DND-41 (cell line): ENCODE measurements around the gene IRF5.

Source experiments
- ATAC-seq: fragments of 200-7000 bp; cut with Tn5 transposase; 3 replicates; pipeline ENCODE4 v1.9.1; 2021; ENCODE audit warnings: low read depth; ENCODE audit not compliant: insufficient read depth
- DNase-seq: peaks from one replicate; pipeline ENCODE4 v3.0.0-alpha.2; 2020
- H2AFZ ChIP-seq: 2 replicates; pipeline ENCODE4 v1.6.0; 2012; ENCODE audit warnings: low read depth, low read length
- H3K27ac ChIP-seq: 2 replicates; pipeline ENCODE4 v1.5.1; 2012; ENCODE audit warnings: low read length, inconsistent platforms
- H3K27me3 ChIP-seq: fragments of 200-600 bp; sonication (generic); 2 replicates; pipeline ENCODE4 v1.6.0; 2012; ENCODE audit warnings: low read length, mild to moderate bottlenecking, inconsistent platforms; ENCODE audit not compliant: insufficient read depth, poor library complexity
- H3K36me3 ChIP-seq: 2 replicates; pipeline ENCODE4 v1.5.1; 2012; ENCODE audit warnings: low read length, inconsistent platforms; ENCODE audit not compliant: insufficient read depth
- H3K4me1 ChIP-seq: 2 replicates; pipeline ENCODE4 v1.5.1; 2012; ENCODE audit warnings: mild to moderate bottlenecking, low read length; ENCODE audit not compliant: insufficient read depth
- H3K4me2 ChIP-seq: 2 replicates; pipeline ENCODE4 v1.6.0; 2012; ENCODE audit warnings: mild to moderate bottlenecking, moderate library complexity, low read length, inconsistent platforms; ENCODE audit not compliant: insufficient read depth
- H3K4me3 ChIP-seq, 2 experiments: fragments of 200-600 bp in 1 of 2; shearing (Covaris generic) in 1 of 2; 2 replicates each; pipeline ENCODE4 v1.5.1; 2012 to 2016; ENCODE audit warnings: inconsistent platforms in 2 of 2, low read length in 2 of 2, mild to moderate bottlenecking in 2 of 2, low read depth in 1 of 2, moderate library complexity in 1 of 2
- H3K79me2 ChIP-seq: 2 replicates; pipeline ENCODE4 v1.6.0; 2012; ENCODE audit warnings: low read length, inconsistent platforms; ENCODE audit not compliant: insufficient read depth
- H3K9ac ChIP-seq: 2 replicates; pipeline ENCODE4 v1.6.0; 2012; ENCODE audit warnings: low read depth, mild to moderate bottlenecking, inconsistent platforms, low read length, moderate library complexity
- H3K9me3 ChIP-seq: 2 replicates; pipeline ENCODE4 v1.5.1; 2012; ENCODE audit warnings: low read length, moderate library complexity, mild to moderate bottlenecking, inconsistent platforms; ENCODE audit not compliant: insufficient read depth, severe bottlenecking
- H4K20me1 ChIP-seq: 2 replicates; pipeline ENCODE4 v1.6.0; 2012; ENCODE audit warnings: low read length; ENCODE audit not compliant: insufficient read depth
- EZH2 ChIP-seq: IDR thresholded peaks from 3 replicates; pipeline ENCODE4 v1.6.1; 2012; ENCODE audit warnings: borderline replicate concordance, low read depth, mild to moderate bottlenecking, moderate library complexity, low read length, inconsistent platforms; ENCODE audit not compliant: severe bottlenecking
- TF ChIP-seq, protein P1 (sequence below): IDR thresholded peaks from 2 replicates; pipeline ENCODE4 v1.5.1; 2012; ENCODE audit warnings: borderline replicate concordance, low read length, moderate library complexity, mild to moderate bottlenecking; ENCODE audit not compliant: poor library complexity, severe bottlenecking; ENCODE audit errors: extremely low read depth

The IRF5 gene

DNA sequence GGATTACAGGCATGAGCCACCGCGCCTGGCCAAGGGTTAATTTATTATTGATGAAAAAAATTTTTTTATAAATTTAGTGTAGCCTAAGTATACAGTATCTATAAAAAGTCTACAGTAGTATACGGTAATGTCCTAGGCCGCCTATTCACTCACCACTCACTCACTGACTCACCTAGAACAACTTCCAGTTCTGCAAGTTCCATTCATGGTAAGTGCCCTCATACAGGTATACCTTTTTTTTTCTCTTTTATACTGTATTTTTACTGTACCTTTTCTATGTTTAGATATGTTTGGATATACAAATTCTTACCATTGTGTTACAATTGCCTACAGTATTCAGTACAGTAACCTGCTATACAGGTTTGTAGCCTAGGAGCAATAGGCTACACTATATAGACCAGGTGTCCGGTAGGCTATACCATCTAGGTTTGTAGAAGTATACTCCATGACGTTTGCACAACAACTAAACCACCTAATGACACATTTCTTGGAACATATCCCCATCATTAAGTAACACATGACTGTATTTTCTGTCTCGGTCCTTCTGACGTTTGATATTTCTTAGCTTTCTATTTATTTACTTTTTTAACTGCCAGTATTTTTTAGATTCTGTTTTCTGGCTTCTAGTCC, 23.4 kb downstream of the IRF5 start:
- Histone ChIP-seq H3K27me3 (no peaks in the 10 kb centered on the region), H3K27ac (no peak overlapping the region), H3K79me2 (no peaks in the 10 kb centered on the region), H3K4me2 (no peak overlapping the region), H3K36me3 (peaks cover 86% of the 10 kb centered on the region), H3K9me3 (no peaks in the 10 kb centered on the region), H3K4me1 (no peaks in the 10 kb centered on the region), H2AFZ (no peak overlapping the region), H3K4me3 (no peak overlapping the region), H4K20me1 (no peaks in the 10 kb centered on the region), H3K9ac (no peak overlapping the region)
- TF ChIP-seq, protein P1, sequence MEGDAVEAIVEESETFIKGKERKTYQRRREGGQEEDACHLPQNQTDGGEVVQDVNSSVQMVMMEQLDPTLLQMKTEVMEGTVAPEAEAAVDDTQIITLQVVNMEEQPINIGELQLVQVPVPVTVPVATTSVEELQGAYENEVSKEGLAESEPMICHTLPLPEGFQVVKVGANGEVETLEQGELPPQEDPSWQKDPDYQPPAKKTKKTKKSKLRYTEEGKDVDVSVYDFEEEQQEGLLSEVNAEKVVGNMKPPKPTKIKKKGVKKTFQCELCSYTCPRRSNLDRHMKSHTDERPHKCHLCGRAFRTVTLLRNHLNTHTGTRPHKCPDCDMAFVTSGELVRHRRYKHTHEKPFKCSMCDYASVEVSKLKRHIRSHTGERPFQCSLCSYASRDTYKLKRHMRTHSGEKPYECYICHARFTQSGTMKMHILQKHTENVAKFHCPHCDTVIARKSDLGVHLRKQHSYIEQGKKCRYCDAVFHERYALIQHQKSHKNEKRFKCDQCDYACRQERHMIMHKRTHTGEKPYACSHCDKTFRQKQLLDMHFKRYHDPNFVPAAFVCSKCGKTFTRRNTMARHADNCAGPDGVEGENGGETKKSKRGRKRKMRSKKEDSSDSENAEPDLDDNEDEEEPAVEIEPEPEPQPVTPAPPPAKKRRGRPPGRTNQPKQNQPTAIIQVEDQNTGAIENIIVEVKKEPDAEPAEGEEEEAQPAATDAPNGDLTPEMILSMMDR = no peak
- no peak for TF ChIP-seq EZH2
- DNase-seq (no peak), ATAC-seq (no peak)

- Histone ChIP-seq H3K4me3 (no peak overlapping the region), H3K9me3 (no peaks in the 10 kb centered on the region), H3K79me2 (no peaks in the 10 kb centered on the region), H3K9ac (no peak overlapping the region), H3K36me3 (peaks cover 86% of the 10 kb centered on the region), H3K4me1 (no peaks in the 10 kb centered on the region), H3K4me2 (no peak overlapping the region), H3K27ac (no peak overlapping the region), H4K20me1 (no peaks in the 10 kb centered on the region), H2AFZ (no peak overlapping the region), H3K27me3 (no peaks in the 10 kb centered on the region)
- no peak for TF ChIP-seq EZH2
- TF ChIP-seq, protein P1 = no peak
- DNase-seq (no peak), ATAC-seq (no peak)
Observed at GRCh38 chr7:128962899-128963298, 25.2 kb downstream of the IRF5 start.

DNA sequence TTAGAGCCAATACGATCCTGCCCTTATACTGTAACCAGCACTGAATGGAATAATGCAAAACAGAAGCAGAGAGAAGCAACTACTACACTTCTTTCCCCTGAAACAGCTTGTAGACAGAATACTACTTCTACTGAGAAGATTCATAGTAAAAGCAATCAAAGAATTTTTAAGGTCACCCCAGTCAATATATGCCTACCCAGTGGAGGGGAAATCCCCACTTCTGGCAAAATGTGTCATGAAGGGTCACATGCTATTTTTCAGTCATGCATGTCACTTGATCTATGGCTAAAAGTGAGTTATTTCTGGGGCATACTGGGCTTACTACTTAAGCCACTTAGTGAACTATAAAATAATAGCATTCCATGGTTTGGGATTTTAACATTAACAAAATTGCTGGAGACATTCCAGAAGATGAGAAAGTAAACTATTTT, 25.6 kb downstream of the IRF5 start:
- Histone ChIP-seq H3K27ac (no peak overlapping the region), H3K9ac (no peak overlapping the region), H4K20me1 (no peaks in the 10 kb centered on the region)

More for the DNA sequence above, 25.6 kb downstream of the IRF5 start:
- H3K4me2 ChIP-seq = no peak overlapping the region
- no peaks in the 10 kb centered on the region for H3K9me3 ChIP-seq
- no peaks in the 10 kb centered on the region for H3K4me1 ChIP-seq
- H3K27me3 ChIP-seq = no peaks in the 10 kb centered on the region
- TF ChIP-seq, protein P1 = no peak
- no peak for TF ChIP-seq EZH2
- DNase-seq (no peak), ATAC-seq (no peak)
- no peak overlapping the region for H2AFZ ChIP-seq
- no peaks in the 10 kb centered on the region for H3K79me2 ChIP-seq
- H3K36me3 ChIP-seq = peaks cover 84% of the 10 kb centered on the region
- no peak overlapping the region for H3K4me3 ChIP-seq
